SJSA1 (cell line): ENCODE results near the gene MYADML2. TPM values are rescaled to one million over a fixed set of nuclear protein-coding genes. Genes with fewer than 3 reads are reported as not detected.
"Not testable (repeated sequence)": the region's sequence is repeated elsewhere in the genome, so short reads cannot be mapped to it uniquely, and the experiment has no call there.

Experiments used
- DNase-seq, 2 experiments: peaks; one replicate each; pipeline ENCODE4 v3.0.0-alpha.2; 2015 to 2020; ENCODE audit warnings: low spot score in 2 of 2, low read depth in 1 of 2
- H3K27ac ChIP-seq: fragments of 250-450 bp; sonication (Bioruptor Pico); 2 replicates; pipeline ENCODE4 v1.5.1; 2020; ENCODE audit warnings: mild to moderate bottlenecking, moderate library complexity
- H3K27me3 ChIP-seq: fragments of 250-450 bp; sonication (Bioruptor Pico); replicated peaks from 2 replicates; pipeline ENCODE4 v1.5.1; 2020; ENCODE audit warnings: mild to moderate bottlenecking, moderate library complexity
- H3K36me3 ChIP-seq: fragments of 250-450 bp; sonication (Bioruptor Pico); 2 replicates; pipeline ENCODE4 v1.5.1; 2020; ENCODE audit warnings: mild to moderate bottlenecking
- H3K4me1 ChIP-seq: fragments of 250-450 bp; sonication (Bioruptor Pico); replicated peaks from 2 replicates; pipeline ENCODE4 v1.6.1; 2021; ENCODE audit warnings: mild to moderate bottlenecking
- H3K4me3 ChIP-seq: fragments of 250-450 bp; sonication (Bioruptor Pico); 2 replicates; pipeline ENCODE4 v1.5.1; 2020; ENCODE audit warnings: mild to moderate bottlenecking
- H3K9me3 ChIP-seq: fragments of 250-450 bp; sonication (Bioruptor Pico); replicated peaks from 2 replicates; pipeline ENCODE4 v1.5.1; 2020; ENCODE audit warnings: mild to moderate bottlenecking
- total RNA-seq: library from RNA; depleted of rRNA; stranded (reverse); fragments of >200 nt; shearing (Covaris generic); gene quantifications from 2 replicates; pipeline ENCODE4 v1.2.3, GENCODE V29; 2014

The MYADML2 gene
- total RNA-seq, 1 experiment from 2014 or later = not detected

DNA sequence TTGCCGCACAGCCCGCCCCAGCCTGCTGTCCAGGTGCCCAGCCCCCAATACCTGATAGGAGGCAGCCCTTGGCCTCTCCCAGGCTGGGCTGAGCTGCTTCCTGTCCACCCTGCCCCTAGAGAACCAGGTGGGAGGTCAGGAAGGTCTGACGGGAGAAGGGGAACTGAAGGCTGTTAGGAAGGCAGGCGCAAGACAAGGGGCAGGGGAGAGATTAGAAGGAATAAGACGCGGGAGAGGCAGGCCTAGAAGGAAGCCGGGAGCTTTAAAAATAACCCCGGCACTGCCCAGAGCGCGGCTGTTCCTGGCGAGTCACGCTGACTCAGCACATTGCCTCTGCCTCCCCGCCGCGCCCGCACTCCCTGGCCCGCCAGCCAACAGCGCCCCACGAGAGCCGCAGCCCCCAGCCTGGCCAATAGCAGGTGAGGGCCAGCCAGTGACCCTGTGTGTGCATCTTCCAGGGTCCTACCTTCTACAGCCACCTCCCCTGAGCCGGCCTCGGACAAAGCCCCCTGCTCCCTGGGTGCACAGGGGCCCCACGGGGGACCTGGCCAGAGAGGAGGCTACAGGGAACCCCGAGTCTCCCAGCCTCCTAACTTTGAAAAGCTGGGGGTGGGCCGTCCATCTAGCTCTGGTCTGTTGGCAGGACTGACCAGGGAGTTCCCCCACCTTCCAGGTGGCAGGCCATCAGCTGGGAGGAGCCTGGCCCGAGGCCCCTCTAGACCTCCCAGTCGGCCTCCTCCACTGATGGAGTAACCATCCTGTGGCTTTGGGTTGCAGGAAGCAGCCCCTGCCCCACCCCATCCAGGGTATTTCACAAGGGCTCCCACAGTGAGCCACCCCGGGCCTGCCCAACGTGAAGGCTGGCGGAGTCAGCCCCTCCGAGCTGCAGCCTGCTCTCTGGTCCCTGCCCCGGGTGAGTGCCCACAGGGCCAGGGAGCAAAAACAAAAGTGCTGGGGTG is 23.5 kb downstream of the MYADML2 start:
- no peak for DNase-seq
- Histone ChIP-seq H3K4me1 (peaks cover 32% of the 10 kb centered on the region), H3K27ac (peak overlapping the region; percentile 42), H3K27me3 (no peaks in the 10 kb centered on the region), H3K9me3 (no peaks in the 10 kb centered on the region), H3K36me3 (peaks cover 40% of the 10 kb centered on the region), H3K4me3 (no peak overlapping the region)

- H3K27ac ChIP-seq = no peak overlapping the region
- H3K4me1 ChIP-seq = peaks cover 24% of the 10 kb centered on the region
- H3K9me3 ChIP-seq = no peaks in the 10 kb centered on the region
- H3K27me3 ChIP-seq = no peaks in the 10 kb centered on the region
- DNase-seq = no peak
- H3K4me3 ChIP-seq = no peak overlapping the region
- H3K36me3 ChIP-seq = peaks cover 43% of the 10 kb centered on the region
These were observed 24.3 kb downstream of the MYADML2 start for GRCh38 chr17:81922566-81923301.

DNA sequence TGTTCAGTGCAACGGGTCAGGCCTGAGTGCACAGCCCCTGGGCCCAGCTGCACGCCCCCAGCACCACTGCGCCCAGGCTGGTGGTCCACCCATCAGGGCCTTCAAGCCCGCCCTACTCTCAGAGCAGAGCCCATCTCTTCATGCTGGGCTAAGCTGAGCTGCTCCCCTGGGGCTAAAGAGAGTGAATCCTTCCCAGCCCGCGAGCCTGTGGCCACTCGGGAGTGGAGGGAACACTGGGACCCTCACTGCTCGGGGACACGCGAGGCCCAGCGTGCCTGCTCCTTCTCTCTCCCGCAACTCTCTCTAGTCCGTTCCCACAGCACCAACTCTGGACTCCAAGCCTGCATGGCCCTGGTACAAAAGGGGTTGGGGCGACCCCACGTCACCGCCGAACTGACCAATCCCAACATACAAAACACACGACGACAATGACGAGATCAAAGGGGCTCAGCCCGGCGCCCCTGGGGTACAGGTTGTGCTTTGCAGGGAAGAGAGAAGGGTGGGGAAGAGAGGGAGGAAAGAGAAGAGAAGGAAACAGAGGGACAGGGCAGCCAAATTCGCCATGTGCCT is 25.0 kb downstream of the MYADML2 start:
- no peak overlapping the region for H3K27ac ChIP-seq
- peaks cover 44% of the 10 kb centered on the region for H3K36me3 ChIP-seq
- DNase-seq = no peak
- peaks cover 25% of the 10 kb centered on the region for H3K4me1 ChIP-seq
- H3K9me3 ChIP-seq = no peaks in the 10 kb centered on the region
- H3K27me3 ChIP-seq = no peaks in the 10 kb centered on the region
- H3K4me3 ChIP-seq = no peak overlapping the region

GRCh38 chr17:81921537-81921862 is 25.5 kb downstream of the MYADML2 start:
- no peak for DNase-seq
- Histone ChIP-seq H3K27me3 (no peaks in the 10 kb centered on the region), H3K4me3 (no peak overlapping the region), H3K36me3 (peaks cover 42% of the 10 kb centered on the region), H3K27ac (no peak overlapping the region), H3K4me1 (peaks cover 29% of the 10 kb centered on the region), H3K9me3 (no peaks in the 10 kb centered on the region)

DNA sequence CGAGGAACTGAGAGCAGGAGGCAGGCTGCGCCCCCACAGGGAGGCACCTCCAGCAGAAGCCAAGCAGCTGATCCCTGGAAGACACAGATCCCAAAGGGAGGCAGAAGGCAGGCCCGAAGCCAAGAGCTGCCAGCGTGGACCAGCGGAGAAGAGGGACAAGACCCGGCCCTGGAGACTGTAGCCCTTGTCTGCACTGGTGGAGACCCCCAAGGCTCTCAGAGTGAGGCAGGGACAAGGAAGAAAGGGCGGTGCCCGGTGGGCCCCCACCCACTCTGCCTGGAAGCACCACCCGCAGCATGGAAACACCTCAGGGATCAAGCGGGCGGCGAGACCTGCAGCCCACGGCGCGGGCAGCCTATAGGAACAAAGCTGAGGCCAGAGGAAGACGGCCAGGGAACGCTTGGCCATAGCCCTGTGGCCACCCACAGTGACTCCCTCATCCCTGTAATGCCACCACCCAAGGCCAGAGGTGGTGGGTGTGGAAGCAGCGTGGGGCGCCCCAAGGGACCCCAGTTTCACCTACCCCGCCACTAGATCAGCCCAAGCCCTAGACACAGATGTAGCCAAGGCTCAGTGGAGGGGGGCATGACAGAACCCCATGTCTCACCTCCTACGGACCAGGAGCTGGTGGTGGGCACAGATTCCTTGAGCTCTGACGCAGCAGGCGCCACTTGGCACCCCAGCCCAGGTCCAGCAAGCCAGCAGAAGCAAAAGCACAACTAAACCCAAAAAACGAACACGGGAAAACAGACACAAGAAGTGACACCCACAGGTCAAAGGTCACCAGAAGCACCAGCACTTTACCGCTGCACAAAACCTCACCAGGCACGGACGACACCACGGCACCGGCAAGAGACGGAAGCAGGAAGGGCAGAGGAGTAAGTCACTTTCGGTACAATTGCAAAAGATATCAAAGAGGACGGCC is 26.2 kb downstream of the MYADML2 start:
- Histone ChIP-seq H3K4me1 (peaks cover 24% of the 10 kb centered on the region), H3K9me3 (no peaks in the 10 kb centered on the region), H3K4me3 (no peak overlapping the region), H3K36me3 (peaks cover 47% of the 10 kb centered on the region), H3K27me3 (no peaks in the 10 kb centered on the region), H3K27ac (no peak overlapping the region)
- no peak for DNase-seq

DNA sequence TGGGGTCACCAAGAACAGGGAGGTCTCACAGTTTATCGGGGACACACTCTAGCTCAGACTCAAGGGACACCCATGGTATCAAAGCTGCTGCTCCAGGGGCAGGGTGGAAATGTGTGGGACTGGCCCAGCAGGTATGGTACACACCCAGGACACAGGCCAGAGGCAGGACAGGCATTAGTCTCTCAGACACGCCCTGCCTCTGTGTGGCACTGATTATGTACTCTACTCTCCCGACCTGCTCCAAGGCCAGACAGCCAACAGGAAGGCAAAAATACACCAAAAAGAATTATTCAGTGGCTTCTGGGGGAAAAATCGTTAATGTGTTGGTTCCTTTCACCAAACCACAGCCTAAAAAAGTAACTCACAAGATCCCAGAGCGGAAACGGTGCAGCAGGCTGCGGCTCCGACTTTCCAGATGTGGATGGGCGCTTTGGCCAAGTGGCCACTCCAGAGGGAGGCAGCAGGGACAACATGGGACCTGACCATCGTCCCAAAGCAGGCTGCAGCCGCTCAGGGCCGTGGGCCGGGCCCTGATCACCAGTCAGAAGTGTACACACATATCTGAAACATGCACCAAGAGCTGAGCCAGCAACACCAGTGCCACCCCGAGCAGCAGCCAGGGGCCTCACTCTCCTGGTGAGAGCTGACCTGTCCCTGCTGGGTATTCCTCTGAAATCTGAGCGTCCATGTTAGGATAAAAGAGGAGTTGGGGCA is 28.0 kb downstream of the MYADML2 start:
- DNase-seq = no peak
- H3K27me3 ChIP-seq = no peaks in the 10 kb centered on the region
- no peak overlapping the region for H3K4me3 ChIP-seq
- no peak overlapping the region for H3K27ac ChIP-seq
- H3K4me1 ChIP-seq = peaks cover 17% of the 10 kb centered on the region
- H3K9me3 ChIP-seq = no peaks in the 10 kb centered on the region
- peaks cover 65% of the 10 kb centered on the region for H3K36me3 ChIP-seq

GRCh38 chr17:81918333-81918669 is 28.7 kb downstream of the MYADML2 start:
- H3K27me3 ChIP-seq, H3K27ac ChIP-seq, H3K9me3 ChIP-seq, DNase-seq: not testable (repeated sequence)
- Histone ChIP-seq H3K36me3 (peaks cover 72% of the 10 kb centered on the region), H3K4me1 (peaks cover 10% of the 10 kb centered on the region), H3K4me3 (peak overlapping the region; percentile 97)

- Histone ChIP-seq H3K27ac (no peak within 1 kb of the TSS), H3K4me1 (peaks cover 9% of the 10 kb centered on the region), H3K27me3 (no peaks in the 10 kb centered on the region), H3K9me3 (no peaks in the 10 kb centered on the region), H3K4me3 (peak within 1 kb of the TSS; percentile 97), H3K36me3 (peaks cover 76% of the 10 kb centered on the region)
- DNase-seq = peak; percentile 80 to 84
These were observed 29.3 kb downstream of the MYADML2 start, which contains the start of gene SIRT7 for GRCh38 chr17:81917565-81918332. TSS of gene SIRT7 (minus strand) at chr17:81918176. CDS start at chr17:81918131, 45 bp downstream.

DNA sequence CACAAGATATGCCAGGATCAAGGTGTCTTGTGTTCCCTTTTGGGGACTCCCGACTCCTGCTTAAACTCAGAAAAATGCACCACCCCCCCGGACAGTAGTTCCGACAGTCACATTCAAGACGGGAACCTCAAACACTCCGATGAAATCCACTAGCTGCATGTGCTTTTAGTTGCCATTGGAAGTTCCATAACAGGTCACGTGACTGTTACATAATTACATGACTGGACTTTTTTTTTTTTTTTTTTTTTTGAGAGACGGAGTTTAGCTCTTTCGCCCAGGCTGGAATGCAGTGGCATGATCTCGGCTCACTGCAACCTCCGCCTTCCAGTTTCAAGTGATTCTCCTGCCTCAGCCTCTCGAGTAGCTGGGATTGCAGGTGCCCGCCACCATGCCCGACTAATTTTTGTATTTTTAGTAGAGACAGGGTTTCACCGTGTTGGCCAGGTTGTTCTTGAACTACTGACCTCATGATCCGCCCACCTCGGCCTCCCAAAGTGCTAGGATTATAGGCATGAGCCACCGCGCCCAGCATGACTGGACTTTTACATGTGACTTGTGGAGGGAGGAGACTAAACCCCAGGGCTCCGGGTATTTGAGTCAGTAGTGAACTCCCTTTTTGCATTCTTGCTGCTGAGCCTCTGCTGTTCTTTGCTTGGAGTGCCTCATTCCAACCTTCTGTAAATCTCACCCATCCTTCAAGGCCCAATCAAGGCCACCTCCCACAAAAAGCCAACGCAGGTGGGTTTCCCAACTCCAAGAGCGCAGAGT is 30.6 kb downstream of the MYADML2 start:
- Histone ChIP-seq H3K36me3 (peaks cover 78% of the 10 kb centered on the region), H3K27ac (no peak overlapping the region)

DNA sequence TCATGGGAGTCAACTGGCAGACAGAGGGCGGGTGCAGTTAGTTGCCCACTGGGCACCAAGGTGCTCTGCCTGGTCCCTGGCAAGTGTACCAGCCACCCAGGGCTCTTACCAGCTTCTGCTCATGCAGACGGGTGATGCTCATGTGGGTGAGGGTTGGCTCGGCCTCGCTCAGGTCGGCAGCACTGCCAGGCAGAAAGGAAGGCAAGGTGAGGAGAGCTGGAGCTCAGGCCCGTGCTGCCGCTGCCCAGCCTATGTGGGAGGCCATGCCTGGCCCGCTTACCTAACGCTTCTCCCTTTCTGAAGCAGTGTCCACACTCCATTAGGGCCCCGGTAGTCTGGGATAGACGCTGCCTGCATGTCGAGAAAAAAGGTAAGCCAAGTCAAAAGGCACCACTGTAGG is 31.7 kb downstream of the MYADML2 start:
- Histone ChIP-seq H3K9me3 (peaks cover 2% of the 10 kb centered on the region; the same call in 1 of the 2 replicates), H3K27me3 (no peaks in the 10 kb centered on the region), H3K4me3 (no peak overlapping the region), H3K36me3 (peaks cover 76% of the 10 kb centered on the region), H3K27ac (no peak overlapping the region), H3K4me1 (peaks cover 21% of the 10 kb centered on the region)
- DNase-seq = no peak

More for the DNA sequence above, 30.6 kb downstream of the MYADML2 start:
- H3K9me3 ChIP-seq = no peaks in the 10 kb centered on the region
- peak overlapping the region; percentile 97; the same call in 1 of the 2 replicates for H3K4me3 ChIP-seq
- peaks cover 13% of the 10 kb centered on the region for H3K4me1 ChIP-seq
- no peaks in the 10 kb centered on the region for H3K27me3 ChIP-seq
- no peak for DNase-seq

DNA sequence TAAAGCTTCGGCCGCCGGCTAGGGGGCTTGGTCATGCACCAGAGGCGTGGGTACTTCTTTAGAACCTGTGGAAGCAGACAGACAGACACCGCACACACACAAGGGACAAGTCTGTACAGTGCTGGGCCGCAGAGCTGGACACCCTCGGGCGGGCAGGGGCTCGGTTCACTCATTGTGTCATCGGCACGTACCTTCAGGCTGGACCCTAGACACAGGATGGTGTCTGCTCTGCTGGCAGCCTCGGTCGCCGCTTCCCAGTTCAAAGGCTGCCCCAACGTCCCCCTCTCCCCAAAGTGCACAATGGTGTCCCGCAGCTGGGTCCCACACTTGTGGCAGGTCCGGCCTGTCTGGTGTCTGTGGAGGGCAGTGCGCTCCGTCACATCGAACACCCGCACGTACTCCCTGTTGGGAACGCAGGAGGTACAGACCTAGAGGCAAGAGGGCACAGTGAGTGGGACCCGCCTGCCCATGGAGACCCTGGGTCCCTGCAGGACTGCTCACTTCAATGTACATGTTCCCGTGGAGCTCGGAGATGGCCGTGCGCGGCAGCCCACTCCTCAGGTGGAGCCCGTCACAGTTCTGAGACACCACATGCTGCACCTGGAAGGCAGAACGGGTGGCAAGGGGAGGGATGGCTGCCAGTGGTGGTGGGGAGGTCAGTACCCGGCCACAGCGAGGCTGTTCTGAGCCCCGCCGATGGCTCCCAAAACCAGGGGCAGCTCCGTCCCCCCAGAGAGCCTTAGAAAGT is 32.8 kb downstream of the MYADML2 start:
- Histone ChIP-seq H3K4me3 (no peak overlapping the region), H3K9me3 (peaks cover 2% of the 10 kb centered on the region; the same call in 1 of the 2 replicates), H3K27ac (no peak overlapping the region), H3K4me1 (peaks cover 26% of the 10 kb centered on the region), H3K36me3 (peaks cover 68% of the 10 kb centered on the region), H3K27me3 (no peaks in the 10 kb centered on the region)
- no peak for DNase-seq
